GM23338 (cell line): ENCODE data around the gene SESN3.

Experiments used
- CREB1 ChIP-seq: fragments of 250-450 bp; sonication (Bioruptor Pico); IDR thresholded peaks from 2 replicates; pipeline ENCODE4 v1.5.0; 2020; ENCODE audit warnings: low read depth, mild to moderate bottlenecking, moderate library complexity
- CTCF ChIP-seq, 2 experiments: fragments of 200-600 bp in 1 of 2; sonication (generic) in 1 of 2; conservative IDR thresholded peaks; 2 replicates each; pipeline versions ENCODE4 v1.5.1 to v1.6.1; 2016 to 2017; ENCODE audit warnings: antibody characterized with exemption in 2 of 2, low read depth in 2 of 2, mild to moderate bottlenecking in 2 of 2, moderate library complexity in 1 of 2
- ETS1 ChIP-seq: IDR thresholded peaks from 2 replicates; pipeline ENCODE4 v1.6.1; 2016; ENCODE audit warnings: antibody characterized with exemption
- EZH2 ChIP-seq: fragments of 200-600 bp; sonication (generic); IDR thresholded peaks from one replicate; pipeline ENCODE4 v1.8.0; 2017; ENCODE audit warnings: antibody characterized with exemption, mild to moderate bottlenecking, low read depth; ENCODE audit not compliant: unreplicated experiment
- EZH2phosphoT487 ChIP-seq: fragments of 200-600 bp; sonication (generic); IDR thresholded peaks from one replicate; pipeline ENCODE4 v1.8.1; 2018; ENCODE audit warnings: antibody characterized with exemption; ENCODE audit not compliant: unreplicated experiment
- JUNB ChIP-seq: IDR thresholded peaks from one replicate; pipeline ENCODE4 v1.6.1; 2016; ENCODE audit warnings: antibody characterized with exemption; ENCODE audit not compliant: unreplicated experiment
- NANOG ChIP-seq: IDR thresholded peaks from 2 replicates; pipeline ENCODE4 v1.6.1; 2016; ENCODE audit warnings: antibody characterized with exemption, borderline replicate concordance
- POLR2AphosphoS5 ChIP-seq: IDR thresholded peaks from 2 replicates; pipeline ENCODE4 v1.6.1; 2016; ENCODE audit warnings: antibody characterized with exemption, low read depth
- REST ChIP-seq: IDR thresholded peaks from one replicate; pipeline ENCODE4 v1.6.1; 2018; ENCODE audit warnings: antibody characterized with exemption; ENCODE audit not compliant: unreplicated experiment

- TF ChIP-seq NANOG (no peak), JUNB (no peak), CTCF (conservative IDR thresholded peaks at IDR 0.05; ENCODE audit: low read depth in 2 of 2) (no peak), ETS1 (no peak), POLR2AphosphoS5 (no peak), REST (no peak), EZH2phosphoT487 (no peak), EZH2 (no peak), CREB1 (CRISPR knock-in tag) (no peak)
Observed at GRCh38 chr11:95200781-95201457, 30.1 kb downstream of the SESN3 start.
